COLO668 (cell line): ENCODE measurements around the gene WASF2.
A peak's percentile ranks its signal among the peaks of the same experiment; 100 is the strongest.
"Not testable (repeated sequence)": the region's sequence is repeated elsewhere in the genome, so short reads cannot be mapped to it uniquely, and the experiment has no call there.

Experiments used
- DNase-seq: peaks from one replicate; lab custom pipeline; 2025; ENCODE audit not compliant: unreplicated experiment; lab: John Stamatoyannopoulos, UW

The WASF2 gene

GRCh38 chr1:27521861-27522431, 32.0 kb upstream of the WASF2 start:
- no peak for DNase-seq

- DNase-seq = no peak
Observed at GRCh38 chr1:27521336-27521831, 31.4 kb upstream of the WASF2 start.

- peak; percentile 74 for DNase-seq
Observed at GRCh38 chr1:27520651-27521050, 30.7 kb upstream of the WASF2 start.

- peak; percentile 88 for DNase-seq
Observed at GRCh38 chr1:27519331-27520258, 29.6 kb upstream of the WASF2 start.

- no peak for DNase-seq
Observed at GRCh38 chr1:27518808-27519207, 28.8 kb upstream of the WASF2 start.

- DNase-seq = peak; percentile 33
Observed at GRCh38 chr1:27517907-27518718, 28.1 kb upstream of the WASF2 start.

GRCh38 chr1:27517301-27517700, 27.3 kb upstream of the WASF2 start:
- DNase-seq = no peak

- DNase-seq = no peak
Observed at GRCh38 chr1:27515626-27516025, 25.7 kb upstream of the WASF2 start.

GRCh38 chr1:27513958-27514357, 24.0 kb upstream of the WASF2 start:
- DNase-seq = no peak

- DNase-seq = no peak
Observed at GRCh38 chr1:27513528-27513927, 23.6 kb upstream of the WASF2 start.

- no peak for DNase-seq
Observed at GRCh38 chr1:27509127-27510080, 19.4 kb upstream of the WASF2 start.

GRCh38 chr1:27507960-27508665, 18.1 kb upstream of the WASF2 start:
- no peak for DNase-seq

- peak; percentile 76 for DNase-seq
Observed at GRCh38 chr1:27506703-27507102, 16.7 kb upstream of the WASF2 start.

- no peak for DNase-seq
Observed at GRCh38 chr1:27505420-27505680, 15.4 kb upstream of the WASF2 start.

- peak; percentile 73 for DNase-seq
Observed at GRCh38 chr1:27504588-27505419, 14.8 kb upstream of the WASF2 start.

- no peak for DNase-seq
Observed at GRCh38 chr1:27503844-27504587, 14.0 kb upstream of the WASF2 start.

- DNase-seq = no peak
Observed at GRCh38 chr1:27503033-27503432, 13.1 kb upstream of the WASF2 start.

- DNase-seq = not testable (repeated sequence)
Observed at GRCh38 chr1:27501159-27501558, 11.2 kb upstream of the WASF2 start.
